Measurements from ENCODE around the gene POLD2. TPM values are rescaled to one million over a fixed set of nuclear protein-coding genes. Genes with fewer than 3 reads are reported as not detected.

POLD2 gene
- total RNA-seq, 1 experiment from 2014 or later, result 179 TPM

DNA sequence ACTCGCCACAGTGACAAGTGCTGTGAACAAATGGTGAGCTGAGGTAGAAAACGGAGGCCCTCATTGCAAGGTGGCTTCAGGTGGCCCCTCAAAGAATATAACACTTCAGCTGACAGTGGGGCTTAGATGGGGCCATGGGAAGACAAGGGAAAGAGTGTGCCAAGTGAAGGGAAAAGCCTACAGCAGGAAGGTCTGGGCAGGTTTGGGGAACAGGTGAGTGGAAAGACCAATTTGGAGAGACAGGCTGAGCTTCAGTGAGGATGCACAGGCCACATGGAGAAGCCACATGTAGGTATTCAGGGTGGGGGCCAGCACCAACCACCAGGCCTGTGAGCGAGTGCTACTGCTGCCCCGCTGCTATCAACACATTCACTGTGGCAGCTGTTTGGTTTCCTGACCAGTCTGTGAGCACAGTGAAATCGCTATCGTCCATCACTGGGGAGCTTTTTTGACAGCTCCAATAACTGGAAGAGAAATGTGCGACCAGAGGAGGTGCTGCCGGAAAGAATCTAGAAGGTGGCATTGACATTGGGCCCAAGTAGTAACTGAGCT, 3.4 kb downstream of the POLD2 start:
- no peak for DNase-seq (ENCODE audit: unreplicated experiment)
- Mint-ChIP-seq H3K27ac (ENCODE audit: low read depth, unreplicated experiment) (no peak overlapping the region), H3K4me1 (ENCODE audit: insufficient read depth, unreplicated experiment) (peaks cover 32% of the 10 kb centered on the region), H3K4me3 (ENCODE audit: unreplicated experiment) (no peak overlapping the region), H3K9me3 (ENCODE audit: unreplicated experiment) (no peaks in the 10 kb centered on the region), H3K27me3 (ENCODE audit: insufficient read depth, unreplicated experiment) (no peaks in the 10 kb centered on the region), H3K36me3 (ENCODE audit: insufficient read depth, unreplicated experiment) (peaks cover 22% of the 10 kb centered on the region)
- intact Hi-C loops (cut with micrococcal nuclease), result loop anchor here (5.0 kb wide), 2 partner anchors 38 to 82 kb away; partner anchors contain the start of genes POLM and YKT6
- POLR2A ChIA-PET, result no interaction called here
- CTCF ChIA-PET, result no interaction called here
- TF ChIP-seq, protein P1, sequence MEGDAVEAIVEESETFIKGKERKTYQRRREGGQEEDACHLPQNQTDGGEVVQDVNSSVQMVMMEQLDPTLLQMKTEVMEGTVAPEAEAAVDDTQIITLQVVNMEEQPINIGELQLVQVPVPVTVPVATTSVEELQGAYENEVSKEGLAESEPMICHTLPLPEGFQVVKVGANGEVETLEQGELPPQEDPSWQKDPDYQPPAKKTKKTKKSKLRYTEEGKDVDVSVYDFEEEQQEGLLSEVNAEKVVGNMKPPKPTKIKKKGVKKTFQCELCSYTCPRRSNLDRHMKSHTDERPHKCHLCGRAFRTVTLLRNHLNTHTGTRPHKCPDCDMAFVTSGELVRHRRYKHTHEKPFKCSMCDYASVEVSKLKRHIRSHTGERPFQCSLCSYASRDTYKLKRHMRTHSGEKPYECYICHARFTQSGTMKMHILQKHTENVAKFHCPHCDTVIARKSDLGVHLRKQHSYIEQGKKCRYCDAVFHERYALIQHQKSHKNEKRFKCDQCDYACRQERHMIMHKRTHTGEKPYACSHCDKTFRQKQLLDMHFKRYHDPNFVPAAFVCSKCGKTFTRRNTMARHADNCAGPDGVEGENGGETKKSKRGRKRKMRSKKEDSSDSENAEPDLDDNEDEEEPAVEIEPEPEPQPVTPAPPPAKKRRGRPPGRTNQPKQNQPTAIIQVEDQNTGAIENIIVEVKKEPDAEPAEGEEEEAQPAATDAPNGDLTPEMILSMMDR (IDR thresholded peaks at IDR 0.05; ENCODE audit: unreplicated experiment), result no peak
- BruUV-seq (replicated peaks), result no TSS peak

DNA sequence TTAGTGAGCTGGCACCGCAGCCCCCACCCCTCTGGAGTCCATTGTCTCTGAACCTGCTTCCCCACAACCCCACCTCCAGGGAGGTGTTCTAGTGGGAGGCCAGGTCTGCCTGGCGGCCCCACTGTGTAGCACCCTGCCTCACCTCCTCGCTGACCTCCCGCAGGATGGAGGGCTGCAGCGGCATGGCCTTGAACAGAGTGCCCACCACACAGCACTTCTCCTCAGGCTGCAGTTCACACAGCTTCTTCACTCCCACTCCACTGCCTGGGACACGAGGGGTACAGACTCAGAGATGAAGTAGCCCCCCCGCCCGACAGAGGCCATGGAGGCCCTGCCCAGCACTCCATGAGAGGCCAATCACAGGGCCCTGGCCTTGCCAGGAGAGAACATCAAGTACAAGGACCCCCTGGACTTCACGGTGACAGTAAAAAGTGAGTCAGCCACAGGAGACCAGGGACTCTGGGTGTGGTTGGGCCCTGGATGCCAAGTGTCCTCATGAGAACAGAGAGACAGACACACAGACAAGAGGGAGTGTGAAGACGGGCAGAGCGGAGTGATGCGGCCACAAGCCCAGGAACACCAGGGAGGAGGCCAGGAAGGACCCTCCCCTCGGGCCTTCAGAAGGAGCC, 5.4 kb downstream of the POLD2 start:
- TF ChIP-seq, protein P1 (IDR thresholded peaks at IDR 0.05; ENCODE audit: unreplicated experiment), result no peak
- Mint-ChIP-seq H3K9me3 (ENCODE audit: unreplicated experiment) (no peaks in the 10 kb centered on the region), H3K27me3 (ENCODE audit: insufficient read depth, unreplicated experiment) (no peaks in the 10 kb centered on the region), H3K4me1 (ENCODE audit: insufficient read depth, unreplicated experiment) (peaks cover 27% of the 10 kb centered on the region), H3K36me3 (ENCODE audit: insufficient read depth, unreplicated experiment) (peaks cover 30% of the 10 kb centered on the region), H3K4me3 (ENCODE audit: unreplicated experiment) (no peak overlapping the region), H3K27ac (ENCODE audit: low read depth, unreplicated experiment) (no peak overlapping the region)
- no peak for DNase-seq (ENCODE audit: unreplicated experiment)
- ChIA-PET POLR2A (no interaction called here), CTCF (no interaction called here)
- intact Hi-C loops (cut with micrococcal nuclease), result no loop called here
- BruUV-seq (replicated peaks), result no TSS peak

DNA sequence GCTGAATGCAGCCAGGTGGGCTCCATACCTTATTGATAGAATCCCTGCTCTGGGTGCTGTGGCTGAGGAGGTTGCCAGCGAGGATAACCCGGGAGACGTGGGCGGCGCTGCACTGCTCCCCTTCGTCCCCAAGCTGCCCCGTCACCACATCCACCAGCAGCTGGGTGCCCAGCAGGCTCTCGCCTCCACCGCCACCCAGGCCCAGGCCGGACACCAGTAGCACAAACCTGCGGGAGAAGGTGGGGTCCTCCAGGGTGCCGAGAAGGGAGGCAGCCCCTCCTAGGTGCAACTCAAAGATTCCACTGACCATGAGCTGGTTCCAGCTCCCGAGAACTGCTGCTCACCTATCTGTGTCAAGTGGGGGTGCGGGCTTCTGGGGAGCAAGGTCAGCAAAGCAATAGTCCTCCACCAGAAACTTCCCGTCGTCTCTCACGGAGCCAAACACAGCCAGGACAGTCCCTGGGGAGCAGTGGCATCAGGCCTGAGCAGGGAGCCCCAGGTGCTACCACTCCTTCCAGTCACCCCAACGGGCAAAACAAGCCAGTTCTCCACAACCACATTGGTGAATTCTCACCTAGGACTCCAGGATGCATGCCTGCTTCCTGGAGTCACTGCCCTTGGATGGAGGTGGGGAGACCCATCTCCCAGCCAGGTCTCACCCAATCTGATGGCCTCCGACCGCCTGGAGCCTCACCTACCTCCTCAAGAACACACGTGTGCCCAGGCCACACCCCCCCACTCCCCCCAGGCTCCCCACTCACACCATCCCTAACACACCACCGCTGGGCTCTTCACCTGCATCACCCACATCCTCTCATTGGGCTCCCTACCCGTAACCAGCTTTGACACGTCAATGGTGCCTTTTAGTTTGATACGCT, 6.3 kb downstream of the POLD2 start:
- peaks cover 34% of the 10 kb centered on the region for H3K36me3 Mint-ChIP-seq (ENCODE audit: insufficient read depth, unreplicated experiment)
- peaks cover 18% of the 10 kb centered on the region for H3K4me1 Mint-ChIP-seq (ENCODE audit: insufficient read depth, unreplicated experiment)
- ChIA-PET CTCF (interaction anchor here (0.7 kb wide), 1 partner anchor 1023 kb away, joined by 3 read pairs; no protein-coding TSS in a partner anchor), POLR2A (no interaction called here)
- no peak overlapping the region for H3K4me3 Mint-ChIP-seq (ENCODE audit: unreplicated experiment)
- BruUV-seq (replicated peaks), result no TSS peak
- no peak overlapping the region for H3K27ac Mint-ChIP-seq (ENCODE audit: low read depth, unreplicated experiment)
- TF ChIP-seq, protein P1 (IDR thresholded peaks at IDR 0.05; ENCODE audit: unreplicated experiment), result no peak
- intact Hi-C loops (cut with micrococcal nuclease), result no loop called here
- DNase-seq (ENCODE audit: unreplicated experiment), result no peak
- H3K27me3 Mint-ChIP-seq (ENCODE audit: insufficient read depth, unreplicated experiment), result no peaks in the 10 kb centered on the region
- no peaks in the 10 kb centered on the region for H3K9me3 Mint-ChIP-seq (ENCODE audit: unreplicated experiment)

DNA sequence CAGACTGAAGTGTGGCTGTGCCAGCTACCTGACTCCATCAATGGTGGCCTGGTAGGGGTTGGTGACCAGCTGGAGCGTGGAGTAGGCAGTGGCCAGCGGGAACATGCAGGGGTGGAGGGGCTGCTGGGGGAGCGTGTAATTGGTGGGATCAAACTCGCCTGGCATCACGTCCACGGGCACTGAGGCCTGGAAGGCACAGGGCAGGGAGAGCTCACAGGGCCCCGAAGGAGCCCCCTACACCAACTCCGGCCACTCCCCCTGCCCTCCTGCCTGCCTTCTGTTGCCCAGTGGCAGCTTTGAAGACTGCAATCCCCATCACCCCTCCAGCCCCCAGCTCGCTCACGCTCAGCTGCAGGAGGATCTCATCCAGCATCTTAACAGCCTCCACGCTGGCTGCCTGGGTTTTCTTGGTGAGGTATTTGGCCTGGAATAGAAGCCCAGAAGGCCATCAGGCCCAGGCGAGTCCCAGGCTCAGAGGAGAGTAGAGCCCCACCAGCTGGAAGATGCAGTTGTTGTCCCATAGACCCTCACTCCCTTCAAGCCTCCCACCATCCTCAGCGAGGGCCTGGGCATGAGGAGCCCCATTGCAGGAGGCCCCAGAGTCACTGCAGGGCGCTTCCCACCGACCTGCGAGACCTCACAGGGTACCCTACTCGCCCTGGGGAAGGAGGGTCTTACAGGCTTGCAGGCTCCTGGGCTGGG, 7.1 kb downstream of the POLD2 start:
- intact Hi-C loops (cut with micrococcal nuclease), result no loop called here
- TF ChIP-seq, protein P1 (IDR thresholded peaks at IDR 0.05; ENCODE audit: unreplicated experiment), result no peak
- H3K4me1 Mint-ChIP-seq (ENCODE audit: insufficient read depth, unreplicated experiment), result peaks cover 15% of the 10 kb centered on the region
- ChIA-PET POLR2A (no interaction called here), CTCF (interaction anchor here (0.7 kb wide), 1 partner anchor 1024 kb away, joined by 3 read pairs; no protein-coding TSS in a partner anchor)
- no TSS peak for BruUV-seq (replicated peaks)
- no peak overlapping the region for H3K4me3 Mint-ChIP-seq (ENCODE audit: unreplicated experiment)
- H3K27me3 Mint-ChIP-seq (ENCODE audit: insufficient read depth, unreplicated experiment), result no peaks in the 10 kb centered on the region
- DNase-seq (ENCODE audit: unreplicated experiment), result no peak
- H3K27ac Mint-ChIP-seq (ENCODE audit: low read depth, unreplicated experiment), result no peak overlapping the region
- peaks cover 40% of the 10 kb centered on the region for H3K36me3 Mint-ChIP-seq (ENCODE audit: insufficient read depth, unreplicated experiment)
- no peaks in the 10 kb centered on the region for H3K9me3 Mint-ChIP-seq (ENCODE audit: unreplicated experiment)
